HepG2 (cell line): ENCODE data around the gene ZFP90. TPM values are rescaled to one million over a fixed set of nuclear protein-coding genes. Genes with fewer than 3 reads are reported as not detected.
A peak's percentile ranks its signal among the peaks of the same experiment; 100 is the strongest.

Experiments used
- FLYWCH1 ChIP-seq: sonication (generic); formaldehyde crosslinking; IDR thresholded peaks from 2 replicates; pipeline ENCODE4 v1.8.1; 2023; ENCODE audit warnings: mild to moderate bottlenecking, missing genetic modification reagents
- HOXA9 ChIP-seq: sonication (generic); formaldehyde crosslinking; IDR thresholded peaks from 2 replicates; pipeline ENCODE4 v1.8.1; 2022; ENCODE audit warnings: missing genetic modification reagents, mild to moderate bottlenecking, moderate library complexity, borderline replicate concordance
- MIER2 ChIP-seq: IDR thresholded peaks from 2 replicates; pipeline ENCODE4 v1.6.1; 2016; ENCODE audit warnings: missing biosample characterization, missing genetic modification reagents
- RFXANK ChIP-seq: IDR thresholded peaks from 2 replicates; pipeline ENCODE4 v1.6.1; 2016
- TP53 ChIP-seq: sonication (generic); formaldehyde crosslinking; conservative IDR thresholded peaks from 2 replicates; pipeline ENCODE4 v1.4.0; 2020; ENCODE audit warnings: missing genetic modification reagents
- WIZ ChIP-seq: sonication (generic); formaldehyde crosslinking; IDR thresholded peaks from 2 replicates; pipeline ENCODE4 v1.5.1; 2020; ENCODE audit warnings: mild to moderate bottlenecking, missing genetic modification reagents
- ZBTB40 ChIP-seq, 2 experiments: fragments of 450-650 bp in 1 of 2; sonication (generic) in 1 of 2; formaldehyde crosslinking in 1 of 2; IDR thresholded peaks; 2 replicates each; pipeline versions ENCODE4 v1.6.1 to v1.8.0; 2016 to 2022; ENCODE audit warnings: antibody characterized with exemption in 1 of 2, mild to moderate bottlenecking in 1 of 2, missing genetic modification reagents in 1 of 2
- ZNF253 ChIP-seq: sonication (generic); formaldehyde crosslinking; IDR thresholded peaks from 2 replicates; pipeline ENCODE4 v1.8.0; 2022; ENCODE audit warnings: mild to moderate bottlenecking, missing genetic modification reagents, borderline replicate concordance
- ZNF3 ChIP-seq: IDR thresholded peaks from 2 replicates; pipeline ENCODE4 v1.7.0; 2017; ENCODE audit warnings: inconsistent platforms
- ZNF784 ChIP-seq: sonication (generic); formaldehyde crosslinking; IDR thresholded peaks from 2 replicates; pipeline ENCODE4 v1.5.1; 2020; ENCODE audit warnings: missing genetic modification reagents, mild to moderate bottlenecking, borderline replicate concordance
- polyA plus RNA-seq, 8 experiments: library from polyadenylated mRNA; depleted of rRNA in 3 of 8; stranded (reverse) in 7 of 8; unstranded in 1 of 8; fragments of >200 nt; fragmentation: Illumina TruSeq in 4 of 8; extraction: Trizol in 4 of 8; gene quantifications; 2 replicates each; pipeline versions ENCODE4 v1.2.1 to v1.2.3, GENCODE V29; 2011 to 2016; ENCODE audit warnings: low read depth in 4 of 8, missing spikeins in 1 of 8, mixed read lengths in 1 of 8; ENCODE audit not compliant: insufficient read depth in 1 of 8
- total RNA-seq, 5 experiments: library from RNA; depleted of rRNA; stranded (reverse); fragments of >200 nt; fragmentation: Illumina TruSeq; extraction: Trizol; gene quantifications; 2 replicates each; pipeline ENCODE4 v1.2.3, GENCODE V29; 2016; ENCODE audit warnings: low read depth in 1 of 5
- TF ChIP-seq, protein P1 (sequence below): sonication (generic); formaldehyde crosslinking; IDR thresholded peaks from 2 replicates; pipeline ENCODE4 v1.4.0; 2020; ENCODE audit warnings: mild to moderate bottlenecking, missing genetic modification reagents, borderline replicate concordance
- TF ChIP-seq, protein P2 (sequence below): sonication (generic); formaldehyde crosslinking; IDR thresholded peaks from 2 replicates; pipeline ENCODE4 v1.4.0; 2020; ENCODE audit warnings: mild to moderate bottlenecking, missing genetic modification reagents
- TF ChIP-seq, protein P3 (sequence below): sonication (generic); formaldehyde crosslinking; IDR thresholded peaks from 2 replicates; pipeline ENCODE4 v1.9.0; 2021; ENCODE audit warnings: missing genetic modification reagents, borderline replicate concordance

The ZFP90 gene
- total and polyA plus RNA-seq, 2 of the 13 experiments (the other 11 are each of a cell fraction or from before 2014, with no cell fraction given) = 17.6 to 18.9 TPM

DNA sequence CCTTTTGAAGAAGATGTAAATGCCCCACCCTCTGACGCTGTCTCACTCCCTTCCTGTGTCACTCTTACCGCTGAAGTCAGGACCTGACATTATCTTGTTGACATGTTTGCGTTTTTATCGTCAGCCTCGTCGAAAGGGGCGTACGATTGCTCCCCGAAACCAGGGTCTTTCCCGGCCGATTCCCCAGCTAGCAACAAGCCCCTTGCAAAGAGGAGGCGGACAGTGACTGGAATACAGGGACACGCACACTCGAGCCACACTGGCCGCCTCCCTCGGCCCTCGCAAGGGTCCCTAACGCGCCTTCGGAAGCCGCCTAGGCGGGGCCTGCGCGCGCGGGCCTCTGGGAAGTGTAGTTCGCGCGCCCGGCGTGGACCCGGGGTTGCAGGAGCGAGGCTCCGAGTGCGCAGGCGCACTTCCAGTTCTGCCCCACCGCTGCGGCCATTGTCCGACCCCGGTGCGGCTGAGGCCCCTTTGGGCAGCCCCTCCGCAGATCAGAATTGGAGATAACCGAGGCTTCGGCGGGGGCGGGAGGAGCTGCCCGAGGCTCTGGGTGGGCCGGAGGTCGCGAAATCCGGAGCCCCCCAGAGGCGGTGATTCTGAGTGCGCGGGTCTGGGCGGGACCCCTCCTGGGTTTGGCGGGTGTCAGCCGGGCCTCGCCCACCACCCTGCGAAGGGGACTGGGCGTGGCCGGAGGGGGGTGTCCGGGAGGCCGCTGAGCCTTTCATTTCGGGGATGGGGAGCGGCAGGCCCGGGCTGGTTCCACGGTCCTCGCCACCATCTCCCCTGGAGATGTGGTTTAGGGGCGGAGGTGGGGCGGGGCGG lies at the start of gene ZFP90 (continued):
- TF ChIP-seq, protein P1, sequence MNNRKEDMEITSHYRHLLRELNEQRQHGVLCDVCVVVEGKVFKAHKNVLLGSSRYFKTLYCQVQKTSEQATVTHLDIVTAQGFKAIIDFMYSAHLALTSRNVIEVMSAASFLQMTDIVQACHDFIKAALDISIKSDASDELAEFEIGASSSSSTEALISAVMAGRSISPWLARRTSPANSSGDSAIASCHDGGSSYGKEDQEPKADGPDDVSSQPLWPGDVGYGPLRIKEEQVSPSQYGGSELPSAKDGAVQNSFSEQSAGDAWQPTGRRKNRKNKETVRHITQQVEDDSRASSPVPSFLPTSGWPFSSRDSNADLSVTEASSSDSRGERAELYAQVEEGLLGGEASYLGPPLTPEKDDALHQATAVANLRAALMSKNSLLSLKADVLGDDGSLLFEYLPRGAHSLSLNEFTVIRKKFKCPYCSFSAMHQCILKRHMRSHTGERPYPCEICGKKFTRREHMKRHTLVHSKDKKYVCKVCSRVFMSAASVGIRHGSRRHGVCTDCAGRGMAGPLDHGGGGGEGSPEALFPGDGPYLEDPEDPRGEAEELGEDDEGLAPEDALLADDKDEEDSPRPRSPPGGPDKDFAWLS = no peak; the same call in 1 of the 2 replicates
- TF ChIP-seq FLYWCH1 (CRISPR knock-in tag) (no peak), ZBTB40 (IDR thresholded peaks at IDR 0.05) (no peak), ZBTB40 (CRISPR knock-in tag; IDR thresholded peaks at IDR 0.05) (peak; percentile 75), RFXANK (CRISPR knock-in tag) (no peak), MIER2 (CRISPR knock-in tag) (no peak; the same call in 1 of the 2 replicates), TP53 (peak; percentile 83; the same call in 1 of the 2 replicates), HOXA9 (CRISPR knock-in tag) (0 out of 2 replicates have a peak, but pooled peaks have one; percentile 40), ZNF253 (CRISPR knock-in tag) (no peak; the same call in 1 of the 2 replicates), ZNF3 (no peak), WIZ (no peak; the same call in 1 of the 2 replicates), ZNF784 (peak; percentile 52; the same call in 1 of the 2 replicates)
- TF ChIP-seq, protein P2, sequence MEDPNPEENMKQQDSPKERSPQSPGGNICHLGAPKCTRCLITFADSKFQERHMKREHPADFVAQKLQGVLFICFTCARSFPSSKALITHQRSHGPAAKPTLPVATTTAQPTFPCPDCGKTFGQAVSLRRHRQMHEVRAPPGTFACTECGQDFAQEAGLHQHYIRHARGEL (CRISPR knock-in tag) = 0 out of 2 replicates have a peak, but pooled peaks have one; percentile 3
- TF ChIP-seq, protein P3, sequence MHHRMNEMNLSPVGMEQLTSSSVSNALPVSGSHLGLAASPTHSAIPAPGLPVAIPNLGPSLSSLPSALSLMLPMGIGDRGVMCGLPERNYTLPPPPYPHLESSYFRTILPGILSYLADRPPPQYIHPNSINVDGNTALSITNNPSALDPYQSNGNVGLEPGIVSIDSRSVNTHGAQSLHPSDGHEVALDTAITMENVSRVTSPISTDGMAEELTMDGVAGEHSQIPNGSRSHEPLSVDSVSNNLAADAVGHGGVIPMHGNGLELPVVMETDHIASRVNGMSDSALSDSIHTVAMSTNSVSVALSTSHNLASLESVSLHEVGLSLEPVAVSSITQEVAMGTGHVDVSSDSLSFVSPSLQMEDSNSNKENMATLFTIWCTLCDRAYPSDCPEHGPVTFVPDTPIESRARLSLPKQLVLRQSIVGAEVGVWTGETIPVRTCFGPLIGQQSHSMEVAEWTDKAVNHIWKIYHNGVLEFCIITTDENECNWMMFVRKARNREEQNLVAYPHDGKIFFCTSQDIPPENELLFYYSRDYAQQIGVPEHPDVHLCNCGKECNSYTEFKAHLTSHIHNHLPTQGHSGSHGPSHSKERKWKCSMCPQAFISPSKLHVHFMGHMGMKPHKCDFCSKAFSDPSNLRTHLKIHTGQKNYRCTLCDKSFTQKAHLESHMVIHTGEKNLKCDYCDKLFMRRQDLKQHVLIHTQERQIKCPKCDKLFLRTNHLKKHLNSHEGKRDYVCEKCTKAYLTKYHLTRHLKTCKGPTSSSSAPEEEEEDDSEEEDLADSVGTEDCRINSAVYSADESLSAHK (CRISPR knock-in tag) = no peak
